GM19023 (cell line): ENCODE data around the gene SH3D19.
"Not testable (repeated sequence)": the region's sequence is repeated elsewhere in the genome, so short reads cannot be mapped to it uniquely, and the experiment has no call there.

Source experiments
- ATAC-seq: cut with Tn5 transposase; IDR thresholded peaks from one replicate; pipeline ENCODE4 v1.9.1; 2021; ENCODE audit warnings: mild to moderate bottlenecking, moderate library complexity; ENCODE audit not compliant: unreplicated experiment

SH3D19 gene

GRCh38 chr4:151236036-151236435, 89.4 kb downstream of the SH3D19 start:
- ATAC-seq: no peak

GRCh38 chr4:151235373-151235772, 90.0 kb downstream of the SH3D19 start:
- not testable (repeated sequence) for ATAC-seq

GRCh38 chr4:151233600-151233999, 91.8 kb downstream of the SH3D19 start:
- no peak for ATAC-seq

GRCh38 chr4:151231915-151232595, 93.3 kb downstream of the SH3D19 start:
- no peak for ATAC-seq

- ATAC-seq: no peak
Measured at GRCh38 chr4:151228189-151229119, 97.0 kb downstream of the SH3D19 start.

- no peak for ATAC-seq
Measured at GRCh38 chr4:151227731-151228130, 97.7 kb downstream of the SH3D19 start.

GRCh38 chr4:151227172-151227571, 98.2 kb downstream of the SH3D19 start:
- ATAC-seq: no peak

- no peak for ATAC-seq
Measured at GRCh38 chr4:151226004-151226932, 99.1 kb downstream of the SH3D19 start.

- ATAC-seq: no peak
Measured at GRCh38 chr4:151223465-151223864, 101.9 kb downstream of the SH3D19 start.

- ATAC-seq: no peak
Measured at GRCh38 chr4:151219948-151220347, 105.5 kb downstream of the SH3D19 start.

- ATAC-seq: no peak
Measured at GRCh38 chr4:151219091-151219490, 106.3 kb downstream of the SH3D19 start.

- ATAC-seq: no peak
Measured at GRCh38 chr4:151218343-151218742, 107.1 kb downstream of the SH3D19 start.

GRCh38 chr4:151217326-151217725, 108.1 kb downstream of the SH3D19 start:
- ATAC-seq: no peak

GRCh38 chr4:151215295-151215694, 110.1 kb downstream of the SH3D19 start:
- no peak for ATAC-seq

GRCh38 chr4:151207868-151208267, 117.5 kb downstream of the SH3D19 start:
- ATAC-seq: no peak

- ATAC-seq: no peak
Measured at GRCh38 chr4:151207186-151207585, 118.2 kb downstream of the SH3D19 start.

- ATAC-seq: no peak
Measured at GRCh38 chr4:151206241-151207005, 119.0 kb downstream of the SH3D19 start.

GRCh38 chr4:151205722-151206121, 119.7 kb downstream of the SH3D19 start:
- ATAC-seq: no peak

- no peak for ATAC-seq
Measured at GRCh38 chr4:151204925-151205524, 120.4 kb downstream of the SH3D19 start.
